Dermis microvascular lymphatic vessel endothelial cell (primary cell): ENCODE data around the gene PRR29. TPM values are rescaled to one million over a fixed set of nuclear protein-coding genes. Genes with fewer than 3 reads are reported as not detected.
"Not testable (repeated sequence)": the region's sequence is repeated elsewhere in the genome, so short reads cannot be mapped to it uniquely, and the experiment has no call there.

Source experiments
- DNase-seq, 2 donors: peaks; one replicate each; pipeline versions ENCODE4 v3.0.0 to v3.0.0-alpha.2; 2010; ENCODE audit warnings: low read depth in 2 of 2
- total RNA-seq: library from RNA; depleted of rRNA; stranded (reverse); fragments of >200 nt; gene quantifications from 2 replicates; pipeline ENCODE4 v1.2.1, GENCODE V29; 2014

Gene PRR29
- total RNA-seq, 1 donor from 2014 or later, result 0.51 TPM

- DNase-seq, result peak in 1 of 2 donors; percentile 72
Measured at GRCh38 chr17:63974594-63975192, 23.5 kb upstream of the PRR29 start.

GRCh38 chr17:63975541-63976092, 22.5 kb upstream of the PRR29 start:
- DNase-seq, result no peak

- no peak for DNase-seq
Measured at GRCh38 chr17:63976702-63977101, 21.4 kb upstream of the PRR29 start.

GRCh38 chr17:63978272-63979200, 19.6 kb upstream of the PRR29 start:
- DNase-seq, result no peak

- DNase-seq, result not testable (repeated sequence)
Measured at GRCh38 chr17:63982641-63983040, 15.5 kb upstream of the PRR29 start.

- no peak for DNase-seq
Measured at GRCh38 chr17:63983320-63983719, 14.8 kb upstream of the PRR29 start.

- no peak for DNase-seq
Measured at GRCh38 chr17:63984236-63984635, 13.9 kb upstream of the PRR29 start.

GRCh38 chr17:63984651-63985386, 13.3 kb upstream of the PRR29 start:
- peak; percentile 91 to 93 for DNase-seq

GRCh38 chr17:63985387-63986140, 12.6 kb upstream of the PRR29 start:
- DNase-seq, result no peak

- no peak for DNase-seq
Measured at GRCh38 chr17:63986821-63987220, 11.3 kb upstream of the PRR29 start.

- no peak for DNase-seq
Measured at GRCh38 chr17:63987221-63988126, 10.7 kb upstream of the PRR29 start.

- DNase-seq, result no peak
Measured at GRCh38 chr17:63988127-63988478, 10.0 kb upstream of the PRR29 start.

GRCh38 chr17:63988741-63989621, 9.2 kb upstream of the PRR29 start:
- no peak for DNase-seq

- no peak for DNase-seq
Measured at GRCh38 chr17:63989622-63990345, 8.4 kb upstream of the PRR29 start.

- DNase-seq, result no peak
Measured at GRCh38 chr17:63991611-63992010, 6.5 kb upstream of the PRR29 start.

GRCh38 chr17:63993368-63993985, 4.7 kb upstream of the PRR29 start:
- DNase-seq, result no peak

- no peak for DNase-seq
Measured at GRCh38 chr17:63995626-63996025, 2.5 kb upstream of the PRR29 start.
